Breast epithelium (tissue), 4 donors: ENCODE data around the gene RACGAP1. TPM values are rescaled to one million over a fixed set of nuclear protein-coding genes. Genes with fewer than 3 reads are reported as not detected.

ENCODE experiments used
- DNase-seq, 2 donors: peaks; one replicate each; pipeline ENCODE4 v3.0.0-alpha.2; 2019; ENCODE audit warnings: low spot score in 2 of 2
- H3K27ac ChIP-seq, 2 donors: fragments of 200-600 bp; sonication (generic) in 1 of 2; one replicate each; pipeline ENCODE4 v1.5.1; 2016 to 2019; ENCODE audit warnings: mild to moderate bottlenecking in 1 of 2
- H3K27me3 ChIP-seq, 2 donors: fragments of 200-600 bp; sonication (generic) in 1 of 2; one replicate each; pipeline versions ENCODE4 v1.5.1 to v1.6.0; 2017 to 2019; ENCODE audit warnings: control low read depth in 1 of 2, mild to moderate bottlenecking in 1 of 2
- H3K36me3 ChIP-seq: fragments of 200-600 bp; one replicate; pipeline ENCODE4 v1.5.1; 2019
- H3K4me1 ChIP-seq, 2 donors: fragments of 200-600 bp; sonication (generic); one replicate each; pipeline ENCODE4 v1.5.1; 2016 to 2019; ENCODE audit warnings: control low read depth in 1 of 2
- H3K4me3 ChIP-seq, 3 donors: fragments of 200-600 bp; sonication (generic); 1 replicate in 2 of 3; 2 replicates in 1 of 3; pipeline ENCODE4 v1.5.1; 2016 to 2019; ENCODE audit warnings: mild to moderate bottlenecking in 3 of 3, moderate library complexity in 2 of 3
- H3K9me3 ChIP-seq, 2 donors: fragments of 200-600 bp; sonication (generic) in 1 of 2; one replicate each; pipeline ENCODE4 v1.5.1; 2016 to 2019; ENCODE audit warnings: control low read depth in 1 of 2
- CTCF ChIP-seq, 3 donors: fragments of 450-650 bp; IDR thresholded peaks; one replicate each; pipeline ENCODE4 v1.5.1; 2016 to 2017; ENCODE audit warnings: antibody characterized with exemption in 3 of 3, mild to moderate bottlenecking in 3 of 3, moderate library complexity in 3 of 3
- POLR2A ChIP-seq: fragments of 450-650 bp; IDR thresholded peaks from one replicate; pipeline ENCODE4 v1.6.1; 2016; ENCODE audit warnings: antibody characterized with exemption, mild to moderate bottlenecking, moderate library complexity
- POLR2AphosphoS5 ChIP-seq, 3 donors: sonication (generic); formaldehyde crosslinking; IDR thresholded peaks; one replicate each; pipeline ENCODE4 v1.6.1; 2017; ENCODE audit warnings: antibody characterized with exemption in 3 of 3
- intact Hi-C: fragments of 100-400 bp; cut with DNase I; formaldehyde crosslinking; loops from one replicate; pipeline ENCODE4 v1.15.1; 2023; ENCODE audit warnings: low total_unique reads
- total RNA-seq, 3 donors: library from RNA; depleted of rRNA; stranded (reverse); fragments of >200 nt; gene quantifications; one replicate each; pipeline ENCODE4 v1.1.0, GENCODE V29; 2016

The RACGAP1 gene
- total RNA-seq, 3 donors from 2014 or later = 7.5 to 33.9 (median 11.1) TPM

- Histone ChIP-seq H3K27me3 (no peaks in the 10 kb centered on the region), H3K4me3 (no peak overlapping the region), H3K27ac (no peak overlapping the region), H3K4me1 (peaks cover 0 to 6% of the 10 kb centered on the region in 2 donors), H3K36me3 (no peaks in the 10 kb centered on the region), H3K9me3 (no peaks in the 10 kb centered on the region)
- TF ChIP-seq POLR2A (no peak), POLR2AphosphoS5 (IDR thresholded peaks at IDR 0.05) (no peak), CTCF (IDR thresholded peaks at IDR 0.05) (no peak)
- no peak for DNase-seq
- intact Hi-C loops = no loop called here
Measured at GRCh38 chr12:50061946-50062686, 36.8 kb upstream of the RACGAP1 start.

DNA sequence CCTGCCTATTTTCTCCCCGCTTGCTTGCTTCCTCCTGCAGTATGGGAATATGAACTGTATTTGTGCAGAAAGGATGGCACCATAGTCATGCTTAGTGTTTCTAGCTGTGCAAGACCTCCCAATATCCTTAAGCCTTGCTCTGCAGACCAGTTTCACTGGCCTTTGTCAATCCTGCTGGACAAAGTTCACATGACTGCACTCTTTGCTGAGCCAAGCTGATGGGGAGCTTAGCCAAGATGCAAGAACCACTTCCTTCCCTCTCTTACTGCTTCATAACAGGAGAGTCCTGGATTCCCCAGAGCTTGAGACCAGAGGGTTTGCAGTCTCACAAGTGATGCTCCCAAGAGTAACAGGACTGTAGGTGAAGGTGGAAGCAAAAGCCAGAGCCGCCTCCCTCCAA, 35.9 kb upstream of the RACGAP1 start:
- H3K27ac ChIP-seq = no peak overlapping the region
- H3K4me1 ChIP-seq = peaks cover 6 to 7% of the 10 kb centered on the region in 2 donors
- DNase-seq = no peak
- no peaks in the 10 kb centered on the region for H3K36me3 ChIP-seq
- no peak overlapping the region for H3K4me3 ChIP-seq
- H3K27me3 ChIP-seq = peaks cover 0 to 4% of the 10 kb centered on the region in 2 donors
- H3K9me3 ChIP-seq = no peaks in the 10 kb centered on the region
- intact Hi-C loops = no loop called here
- TF ChIP-seq POLR2AphosphoS5 (IDR thresholded peaks at IDR 0.05) (no peak), CTCF (IDR thresholded peaks at IDR 0.05) (no peak), POLR2A (no peak)

- TF ChIP-seq CTCF (IDR thresholded peaks at IDR 0.05) (no peak), POLR2A (no peak), POLR2AphosphoS5 (IDR thresholded peaks at IDR 0.05) (no peak)
- H3K27ac ChIP-seq = no peak overlapping the region
- no peak overlapping the region for H3K4me3 ChIP-seq
- peaks cover 0 to 4% of the 10 kb centered on the region in 2 donors for H3K27me3 ChIP-seq
- H3K9me3 ChIP-seq = no peaks in the 10 kb centered on the region
- no peaks in the 10 kb centered on the region for H3K36me3 ChIP-seq
- H3K4me1 ChIP-seq = peaks cover 6 to 13% of the 10 kb centered on the region in 2 donors
- intact Hi-C loops = no loop called here
- DNase-seq = no peak
Measured at GRCh38 chr12:50060120-50060468, 34.8 kb upstream of the RACGAP1 start.

DNA sequence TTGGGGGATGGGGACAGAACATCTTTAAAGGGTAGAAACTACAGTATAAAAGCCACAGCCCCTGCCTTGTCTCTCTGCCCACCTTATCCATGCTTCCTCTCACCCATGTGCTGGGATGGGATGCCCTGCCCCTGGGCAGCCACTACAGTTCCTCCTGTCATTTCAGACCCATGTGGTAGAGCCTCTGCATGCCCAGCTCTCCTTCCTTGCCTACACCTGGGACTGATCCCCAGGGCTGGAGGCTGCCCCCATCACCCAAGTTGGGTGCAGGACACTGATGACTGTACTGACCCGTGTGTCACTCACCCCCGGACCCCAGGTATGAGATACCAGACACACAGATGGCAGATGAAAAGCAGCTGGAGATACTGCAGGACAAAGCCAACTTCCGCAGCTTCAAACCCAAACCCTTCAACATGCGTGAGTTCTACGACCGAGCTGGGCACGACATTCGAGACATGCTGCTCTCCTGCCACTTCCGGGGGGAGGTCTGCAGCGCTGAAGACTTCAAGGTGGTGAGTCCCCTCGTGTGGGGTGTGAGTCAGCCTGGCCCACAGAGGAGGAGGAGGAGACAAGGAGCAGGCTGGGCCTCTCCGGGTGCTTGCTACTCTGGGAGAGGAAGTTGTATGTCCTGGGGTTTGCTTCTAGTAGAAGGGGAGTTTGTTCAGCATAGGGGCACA, 34.3 kb upstream of the RACGAP1 start:
- intact Hi-C loops = loop anchor here (10.0 kb wide), 1 partner anchor 285 kb away; no protein-coding TSS in a partner anchor
- H3K27ac ChIP-seq = no peak overlapping the region

More for the DNA sequence above, 34.3 kb upstream of the RACGAP1 start:
- Histone ChIP-seq H3K9me3 (no peaks in the 10 kb centered on the region), H3K27me3 (peaks cover 0 to 4% of the 10 kb centered on the region in 2 donors), H3K36me3 (no peaks in the 10 kb centered on the region), H3K4me1 (peaks cover 6 to 13% of the 10 kb centered on the region in 2 donors), H3K4me3 (no peak overlapping the region)
- TF ChIP-seq POLR2A (no peak), POLR2AphosphoS5 (IDR thresholded peaks at IDR 0.05) (no peak), CTCF (IDR thresholded peaks at IDR 0.05) (no peak)
- no peak for DNase-seq
